ENCODE data around the gene DDX52. TPM values are rescaled to one million over a fixed set of nuclear protein-coding genes. Genes with fewer than 3 reads are reported as not detected.

DDX52 gene
- total and polyA plus RNA-seq, 2 experiments from 2014 or later, result 23.5 to 26.7 TPM

GRCh38 chr17:37605813-37606505, 37.3 kb downstream of the DDX52 start:
- H3K27ac ChIP-seq, result no peak overlapping the region; the same call in 1 of the 2 replicates

DNA sequence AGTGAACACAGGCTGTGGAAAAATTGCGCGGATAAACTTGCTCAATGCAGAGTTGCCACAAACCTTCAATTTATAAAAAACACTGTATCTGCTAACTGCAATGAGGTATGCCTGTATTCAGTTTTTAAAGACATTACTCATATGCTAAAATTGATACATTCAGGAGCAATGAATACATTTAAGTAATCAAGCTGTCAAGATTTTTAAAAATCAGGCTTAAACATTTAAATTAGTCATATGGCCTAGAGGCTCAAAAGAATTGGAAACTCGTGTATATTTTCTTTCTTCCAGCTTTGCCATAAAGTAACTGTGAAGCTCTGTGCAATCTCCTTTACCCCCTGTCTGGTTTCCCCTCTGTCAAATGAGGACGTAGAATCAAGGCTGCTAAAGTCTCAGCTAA, 38.2 kb downstream of the DDX52 start:
- Histone ChIP-seq H3K9me3 (ENCODE audit: low read depth) (no peaks in the 10 kb centered on the region), H3F3A (ENCODE audit: insufficient read depth) (peaks cover 39% of the 10 kb centered on the region), H4K20me1 (ENCODE audit: insufficient read depth) (0 out of 2 replicates have a peak, but pooled peaks cover 5% of the 10 kb centered on the region), H3K36me3 (ENCODE audit: low read depth) (peaks cover 6% of the 10 kb centered on the region; the same call in 1 of the 2 replicates), H3K79me2 (ENCODE audit: insufficient read depth) (peaks cover 86% of the 10 kb centered on the region), H3K4me2 (ENCODE audit: unreplicated experiment) (peak overlapping the region; percentile 26), H3K9ac (0 out of 2 replicates have a peak overlapping the region, but pooled peaks have one; percentile 31), H3K27ac (peak overlapping the region; percentile 42), H2AFZ (no peak overlapping the region), H3K4me1 (ENCODE audit: insufficient read depth) (peaks cover 35% of the 10 kb centered on the region), H3K9me2 (ENCODE audit: insufficient read depth) (no peaks in the 10 kb centered on the region), H3K27me3 (replicated peaks; ENCODE audit: insufficient read depth) (no peaks in the 10 kb centered on the region), H3K4me3 (no peak overlapping the region)
- no peak for TF ChIP-seq EZH2 (IDR thresholded peaks at IDR 0.05; ENCODE audit: insufficient read depth, poor library complexity, severe bottlenecking)
- no peak for TF ChIP-seq EZH2phosphoT487 (IDR thresholded peaks at IDR 0.05; ENCODE audit: insufficient read depth, low read depth)
- WGBS, 2 experiments (ENCODE audit: low coverage in 1 of 2, low lambda C conversion rate in 2 of 2, missing lambda C conversion rate in 2 of 2), result 66 to 68% methylated on average over 4 of the region's 4 CpGs
- peak; percentile 45 for DNase-seq
- in situ Hi-C loops (cut with MboI), result no loop called here

More at GRCh38 chr17:37605813-37606505, 37.3 kb downstream of the DDX52 start:
- Histone ChIP-seq H4K20me1 (ENCODE audit: insufficient read depth) (0 out of 2 replicates have a peak, but pooled peaks cover 5% of the 10 kb centered on the region), H3K4me2 (ENCODE audit: unreplicated experiment) (peak overlapping the region; percentile 26), H3K79me2 (ENCODE audit: insufficient read depth) (peaks cover 78% of the 10 kb centered on the region), H3K4me1 (ENCODE audit: insufficient read depth) (peaks cover 35% of the 10 kb centered on the region), H3K9me2 (ENCODE audit: insufficient read depth) (no peaks in the 10 kb centered on the region), H3F3A (ENCODE audit: insufficient read depth) (peaks cover 48% of the 10 kb centered on the region), H2AFZ (no peak overlapping the region), H3K4me3 (no peak overlapping the region), H3K27me3 (replicated peaks; ENCODE audit: insufficient read depth) (no peaks in the 10 kb centered on the region), H3K9ac (no peak overlapping the region), H3K36me3 (ENCODE audit: low read depth) (no peaks in the 10 kb centered on the region), H3K9me3 (ENCODE audit: low read depth) (no peaks in the 10 kb centered on the region)
- WGBS, 2 experiments (ENCODE audit: low coverage in 1 of 2, low lambda C conversion rate in 2 of 2, missing lambda C conversion rate in 2 of 2), result 82 to 84% methylated on average over 7 of the region's 7 CpGs
- peak; percentile 12 for DNase-seq
- in situ Hi-C loops (cut with MboI), result no loop called here
- TF ChIP-seq EZH2phosphoT487 (IDR thresholded peaks at IDR 0.05; ENCODE audit: insufficient read depth, low read depth), result no peak
- no peak for TF ChIP-seq EZH2 (IDR thresholded peaks at IDR 0.05; ENCODE audit: insufficient read depth, poor library complexity, severe bottlenecking)

GRCh38 chr17:37604556-37604955, 38.7 kb downstream of the DDX52 start:
- Histone ChIP-seq H3K27ac (peak overlapping the region; percentile 42; the same call in 1 of the 2 replicates), H2AFZ (no peak overlapping the region), H3K9ac (no peak overlapping the region), H3K36me3 (ENCODE audit: low read depth) (peaks cover 10% of the 10 kb centered on the region; the same call in 1 of the 2 replicates), H3K4me3 (no peak overlapping the region), H3K4me1 (ENCODE audit: insufficient read depth) (peaks cover 32% of the 10 kb centered on the region), H3K27me3 (replicated peaks; ENCODE audit: insufficient read depth) (no peaks in the 10 kb centered on the region), H3K9me3 (ENCODE audit: low read depth) (no peaks in the 10 kb centered on the region), H4K20me1 (ENCODE audit: insufficient read depth) (0 out of 2 replicates have a peak, but pooled peaks cover 5% of the 10 kb centered on the region), H3K79me2 (ENCODE audit: insufficient read depth) (peaks cover 89% of the 10 kb centered on the region), H3K9me2 (ENCODE audit: insufficient read depth) (no peaks in the 10 kb centered on the region), H3K4me2 (ENCODE audit: unreplicated experiment) (peak overlapping the region; percentile 26), H3F3A (ENCODE audit: insufficient read depth) (peaks cover 34% of the 10 kb centered on the region)
- TF ChIP-seq EZH2phosphoT487 (IDR thresholded peaks at IDR 0.05; ENCODE audit: insufficient read depth, low read depth), result no peak
- no peak for TF ChIP-seq EZH2 (IDR thresholded peaks at IDR 0.05; ENCODE audit: insufficient read depth, poor library complexity, severe bottlenecking)
- DNase-seq, result no peak
- 81 to 89% methylated on average over 6 of the region's 6 CpGs for WGBS, 2 experiments (ENCODE audit: low coverage in 1 of 2, low lambda C conversion rate in 2 of 2, missing lambda C conversion rate in 2 of 2)
- in situ Hi-C loops (cut with MboI), result no loop called here

- WGBS, 2 experiments (ENCODE audit: low coverage in 1 of 2, low lambda C conversion rate in 2 of 2, missing lambda C conversion rate in 2 of 2), result 96 to 98% methylated on average over 2 of the region's 2 CpGs
- no peaks in the 10 kb centered on the region for H3K4me1 ChIP-seq (ENCODE audit: insufficient read depth)
Observed at GRCh38 chr17:37598145-37598544, 45.1 kb downstream of the DDX52 start.

More at GRCh38 chr17:37598145-37598544, 45.1 kb downstream of the DDX52 start:
- Histone ChIP-seq H3K36me3 (ENCODE audit: low read depth) (peaks cover 27% of the 10 kb centered on the region), H3K4me3 (no peak overlapping the region), H3K79me2 (ENCODE audit: insufficient read depth) (peaks cover 34% of the 10 kb centered on the region), H3K4me2 (ENCODE audit: unreplicated experiment) (no peak overlapping the region), H3K9me3 (ENCODE audit: low read depth) (no peaks in the 10 kb centered on the region), H3K27ac (no peak overlapping the region), H3F3A (ENCODE audit: insufficient read depth) (no peaks in the 10 kb centered on the region), H3K9me2 (ENCODE audit: insufficient read depth) (no peaks in the 10 kb centered on the region), H3K27me3 (replicated peaks; ENCODE audit: insufficient read depth) (no peaks in the 10 kb centered on the region), H3K9ac (no peak overlapping the region), H4K20me1 (ENCODE audit: insufficient read depth) (no peaks in the 10 kb centered on the region), H2AFZ (no peak overlapping the region)
- TF ChIP-seq EZH2phosphoT487 (IDR thresholded peaks at IDR 0.05; ENCODE audit: insufficient read depth, low read depth), result no peak
- TF ChIP-seq EZH2 (IDR thresholded peaks at IDR 0.05; ENCODE audit: insufficient read depth, poor library complexity, severe bottlenecking), result no peak
- in situ Hi-C loops (cut with MboI), result no loop called here
- no peak for DNase-seq

Data from GM23248 (cell line).